ENCODE data around the gene TECTA. TPM values are rescaled to one million over a fixed set of nuclear protein-coding genes. Genes with fewer than 3 reads are reported as not detected.
"Not testable (repeated sequence)": the region's sequence is repeated elsewhere in the genome, so short reads cannot be mapped to it uniquely, and the experiment has no call there.

TECTA gene
- polyA plus RNA-seq, 1 donor = 1.6 TPM

GRCh38 chr11:121177629-121178028 is 76.6 kb downstream of the TECTA start:
- not testable (repeated sequence) for DNase-seq (ENCODE audit: low read depth)

- DNase-seq (ENCODE audit: low read depth) = peak; percentile 8
Measured at GRCh38 chr11:121179306-121179705, 78.3 kb downstream of the TECTA start.

GRCh38 chr11:121180183-121180582 is 79.1 kb downstream of the TECTA start:
- no peak for DNase-seq (ENCODE audit: low read depth)

DNA sequence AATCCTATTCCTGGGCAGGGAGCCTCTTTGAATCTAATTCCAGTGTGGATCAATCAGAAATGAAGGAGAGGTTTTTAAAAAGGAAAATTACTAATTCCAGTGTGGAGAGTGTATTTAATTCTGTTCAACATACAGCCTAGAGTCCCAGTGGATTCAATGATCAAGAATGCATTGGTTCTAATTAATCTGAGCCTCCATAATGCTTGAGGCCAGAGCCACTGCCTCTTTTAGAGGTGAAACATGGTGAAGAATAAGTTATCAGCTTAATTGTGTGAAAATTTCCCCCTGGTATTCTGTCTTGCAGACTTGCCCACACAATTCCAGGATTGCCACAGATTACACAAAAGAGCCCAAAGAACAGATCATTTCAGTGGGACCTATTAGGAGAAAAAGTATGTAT is 87.7 kb downstream of the TECTA start:
- no peak for DNase-seq (ENCODE audit: low read depth)

- DNase-seq (ENCODE audit: low read depth) = no peak
Measured at GRCh38 chr11:121191818-121192217, 90.8 kb downstream of the TECTA start.

DNA sequence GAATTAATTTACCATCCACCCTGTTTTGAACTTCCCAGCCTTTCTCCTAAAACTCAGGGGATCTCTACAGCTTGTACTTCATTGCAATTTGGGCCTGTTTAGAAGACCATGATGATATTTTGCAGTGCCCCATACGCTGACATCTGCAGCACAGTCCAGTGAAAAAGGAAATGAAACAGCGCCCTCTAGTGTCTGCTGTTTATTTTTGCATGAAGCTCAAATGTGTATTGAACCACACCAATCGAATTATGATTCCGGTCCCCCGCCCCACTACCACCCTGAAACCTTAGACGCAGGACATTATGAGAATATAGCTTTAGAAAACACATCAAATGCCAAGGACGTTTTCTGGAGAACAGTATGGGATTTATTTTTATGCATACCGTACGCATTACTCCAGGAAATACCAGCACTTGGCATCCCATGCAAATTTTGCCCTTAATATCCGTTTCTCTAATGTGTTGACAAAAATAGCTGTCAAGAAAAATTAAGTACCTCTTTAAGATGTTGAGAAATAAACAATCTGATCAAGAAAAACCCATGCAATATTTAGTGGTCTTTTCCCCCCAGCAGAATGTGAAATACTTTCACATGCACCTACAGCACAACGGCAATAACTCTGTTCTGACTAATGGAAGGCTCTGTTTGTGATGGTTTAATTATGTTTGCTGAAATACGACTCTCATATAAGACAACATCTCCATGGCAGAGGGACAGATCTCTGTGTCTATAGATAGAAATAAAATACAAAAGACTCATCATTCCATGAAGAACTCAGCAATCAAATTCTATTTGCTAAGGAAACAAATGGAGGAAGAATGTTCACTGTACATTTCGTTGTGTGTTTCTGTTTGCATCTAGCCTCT is 93.9 kb downstream of the TECTA start:
- DNase-seq (ENCODE audit: low read depth) = peak; percentile 67

DNA sequence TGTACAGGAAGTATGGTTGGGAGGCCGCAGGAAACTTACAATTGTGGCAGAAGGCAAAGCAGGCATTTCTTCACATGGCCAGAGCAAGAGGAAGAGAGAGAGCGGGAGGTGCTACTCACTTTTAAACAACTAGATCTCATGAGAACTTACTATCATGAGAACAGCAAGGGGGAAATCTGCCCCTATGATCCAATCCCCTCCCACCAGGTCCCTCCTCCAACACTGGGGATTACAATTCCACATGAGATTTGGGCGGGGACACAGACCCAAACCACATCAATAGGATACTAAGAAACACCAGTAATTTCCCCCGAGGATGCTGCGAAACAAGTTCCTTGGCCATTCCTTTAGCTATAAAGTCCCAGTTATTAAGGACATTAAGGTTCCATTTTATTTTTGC is 97.4 kb downstream of the TECTA start:
- no peak for DNase-seq (ENCODE audit: low read depth)

DNA sequence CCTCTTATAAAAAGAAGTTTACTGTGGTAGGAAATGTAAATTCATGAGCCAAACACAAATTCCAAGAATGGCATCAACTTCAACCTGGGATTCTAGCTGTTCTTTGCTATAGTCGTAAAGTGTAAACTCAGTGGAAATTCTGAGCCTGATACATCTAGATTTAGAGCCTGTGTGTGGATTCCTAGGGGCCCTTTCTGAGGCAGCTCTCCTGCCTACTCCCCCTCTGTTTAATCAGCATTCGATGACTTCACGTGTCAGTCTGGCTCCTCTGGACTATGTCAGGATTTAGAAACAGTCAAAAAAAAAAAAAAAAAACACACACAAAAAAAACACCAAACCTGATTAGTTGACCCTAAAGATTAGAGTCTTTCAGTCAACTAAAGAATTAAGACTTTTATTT is 98.5 kb downstream of the TECTA start:
- no peak for DNase-seq (ENCODE audit: low read depth)

- no peak for DNase-seq (ENCODE audit: low read depth)
Measured at GRCh38 chr11:121206810-121207209, 105.8 kb downstream of the TECTA start.

GRCh38 chr11:121207485-121208115 is 106.6 kb downstream of the TECTA start:
- no peak for DNase-seq (ENCODE audit: low read depth)

DNA sequence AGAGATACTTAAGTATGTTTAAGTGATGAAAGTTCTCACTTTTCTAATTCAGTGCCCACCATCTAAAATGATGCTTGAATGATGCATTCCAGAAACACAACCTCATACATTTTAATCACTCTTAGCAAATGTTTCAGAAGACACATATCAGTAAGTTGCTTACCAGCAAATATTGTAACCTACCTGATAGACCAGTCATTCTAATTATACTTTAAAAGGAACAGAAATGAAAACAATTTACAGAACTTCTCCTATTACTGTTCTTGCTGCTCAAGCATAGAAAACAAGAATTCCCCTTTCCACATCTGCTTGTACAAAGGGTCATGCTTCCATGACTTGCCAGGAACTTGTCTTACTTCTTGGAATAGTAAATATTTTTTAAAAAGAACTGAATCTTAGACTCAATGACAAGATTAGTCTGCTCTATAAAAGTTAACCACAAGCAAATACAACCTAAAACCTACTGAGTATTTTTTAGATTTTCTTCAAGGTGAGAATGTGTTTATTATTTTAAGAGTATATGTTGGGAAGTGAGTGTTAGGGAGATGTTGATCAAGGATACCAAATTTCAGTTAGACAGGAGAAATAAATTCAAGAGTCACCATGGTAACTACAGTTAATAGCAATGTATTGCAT is 109.5 kb downstream of the TECTA start:
- DNase-seq (ENCODE audit: low read depth) = no peak

DNA sequence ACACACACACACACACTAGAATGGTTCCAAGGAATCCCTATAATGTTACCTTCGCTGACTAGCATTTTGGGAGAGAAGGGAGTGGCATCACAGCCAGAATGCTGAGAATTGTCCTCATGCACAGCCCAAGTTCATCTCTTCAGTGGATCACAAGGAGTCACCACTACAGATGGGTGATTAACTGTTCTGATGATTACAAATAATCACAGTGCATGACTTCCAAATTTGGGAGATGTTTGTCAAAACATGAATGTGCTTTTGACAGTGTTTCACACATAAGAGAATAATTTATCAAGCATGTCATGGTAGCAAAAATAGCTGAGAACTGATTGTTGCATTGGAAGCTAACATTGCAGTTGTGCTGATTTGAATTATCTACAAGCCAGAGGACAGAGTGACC is 110.6 kb downstream of the TECTA start:
- no peak for DNase-seq (ENCODE audit: low read depth)

DNA sequence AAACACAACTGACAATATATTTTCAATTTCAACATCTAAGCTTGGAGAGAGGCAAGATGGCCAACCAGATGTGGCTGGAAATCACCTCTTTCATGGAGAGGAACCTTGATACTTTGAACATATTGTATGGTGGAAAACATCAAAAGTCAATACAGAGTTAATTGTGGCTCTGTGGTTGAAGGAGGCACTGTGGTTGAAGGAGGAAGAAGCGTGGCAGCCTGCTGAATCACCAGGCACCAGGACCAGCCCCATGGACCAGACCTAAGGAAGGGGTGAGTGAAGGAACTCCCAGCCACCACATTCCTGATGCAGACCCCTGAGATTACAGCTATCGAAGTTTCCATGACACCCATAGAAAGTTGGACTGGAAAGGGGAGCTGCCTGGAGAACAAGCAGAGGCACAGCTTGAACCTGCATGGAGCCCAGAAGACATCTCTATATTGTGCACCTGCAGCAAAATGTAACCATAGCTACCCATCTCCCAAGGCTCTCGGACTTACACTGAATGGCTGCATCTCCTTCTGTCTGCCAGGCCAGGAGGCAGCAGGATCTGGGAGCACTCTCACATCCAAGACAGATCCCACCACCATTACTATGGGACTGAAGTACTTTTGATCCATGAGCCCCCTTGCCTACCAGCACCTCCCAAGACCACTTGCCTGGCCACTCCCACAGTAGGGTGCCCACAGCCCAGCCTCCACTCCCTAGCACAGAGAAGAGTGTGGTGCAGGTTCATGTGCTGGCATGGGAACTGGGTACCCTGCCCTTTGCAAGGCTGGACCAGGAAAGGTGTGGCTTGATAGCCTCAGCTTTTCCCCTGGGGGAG is 111.7 kb downstream of the TECTA start:
- DNase-seq (ENCODE audit: low read depth) = no peak

GRCh38 chr11:121213362-121213893 is 112.4 kb downstream of the TECTA start:
- no peak for DNase-seq (ENCODE audit: low read depth)

DNA sequence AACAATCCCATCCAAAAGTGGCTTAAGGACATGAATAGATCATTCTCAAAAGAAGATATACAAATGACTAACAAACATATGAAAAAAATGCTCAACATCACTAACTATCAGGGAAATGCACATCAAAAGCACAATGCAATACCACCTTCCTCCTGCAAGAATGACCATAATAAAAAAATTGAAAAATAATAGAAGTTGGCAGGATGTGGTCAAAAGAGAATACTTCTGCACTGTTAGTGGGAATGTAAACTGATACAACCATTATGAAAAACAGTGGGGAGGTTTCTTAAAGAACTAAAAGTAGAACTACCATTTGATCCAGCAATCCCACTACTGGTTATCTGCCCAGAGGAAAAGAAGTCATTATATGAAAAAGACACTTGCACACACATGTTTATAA is 113.8 kb downstream of the TECTA start:
- DNase-seq (ENCODE audit: low read depth) = no peak

- DNase-seq (ENCODE audit: low read depth) = no peak
Measured at GRCh38 chr11:121221496-121222200, 120.6 kb downstream of the TECTA start.

DNA sequence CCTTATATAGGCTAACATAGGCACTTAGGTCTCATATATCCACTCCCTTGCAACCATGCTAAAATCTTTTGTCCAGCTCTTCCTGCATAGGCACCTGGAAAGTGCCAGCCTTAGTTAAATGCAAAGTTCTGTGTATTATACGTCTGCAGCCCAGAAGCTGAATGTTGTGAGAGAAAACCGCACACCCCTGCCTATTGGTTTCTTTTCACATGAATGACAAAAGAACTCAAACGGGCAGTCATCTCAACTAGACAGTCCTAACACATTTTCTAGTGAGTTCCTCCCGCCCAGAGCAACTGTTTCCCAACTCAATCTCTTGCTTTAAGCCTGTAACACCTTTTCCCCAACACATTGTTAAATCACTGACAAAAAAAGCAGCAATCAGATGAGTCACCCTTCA is 122.1 kb downstream of the TECTA start:
- no peak for DNase-seq (ENCODE audit: low read depth)

DNA sequence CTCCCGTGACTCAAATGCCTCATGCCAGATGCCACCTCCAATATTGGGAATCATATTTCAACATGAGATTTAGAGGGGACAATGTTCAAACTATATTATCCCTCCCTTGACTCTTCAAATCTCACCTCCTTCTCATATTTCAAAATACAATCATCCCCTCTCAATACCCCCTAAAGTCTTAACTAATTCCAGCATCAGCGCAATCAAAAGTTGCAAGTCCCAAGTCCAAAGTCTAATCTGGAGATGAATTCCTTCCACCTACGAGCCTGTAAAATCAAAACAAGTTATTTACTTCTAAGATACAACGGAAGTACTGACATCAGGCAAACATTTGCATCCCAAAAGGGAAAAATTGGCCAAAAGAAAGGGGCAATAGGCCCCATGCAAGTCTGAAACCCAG is 124.3 kb downstream of the TECTA start:
- no peak for DNase-seq (ENCODE audit: low read depth)

GRCh38 chr11:121226415-121227263 is 125.6 kb downstream of the TECTA start:
- no peak for DNase-seq (ENCODE audit: low read depth)

DNA sequence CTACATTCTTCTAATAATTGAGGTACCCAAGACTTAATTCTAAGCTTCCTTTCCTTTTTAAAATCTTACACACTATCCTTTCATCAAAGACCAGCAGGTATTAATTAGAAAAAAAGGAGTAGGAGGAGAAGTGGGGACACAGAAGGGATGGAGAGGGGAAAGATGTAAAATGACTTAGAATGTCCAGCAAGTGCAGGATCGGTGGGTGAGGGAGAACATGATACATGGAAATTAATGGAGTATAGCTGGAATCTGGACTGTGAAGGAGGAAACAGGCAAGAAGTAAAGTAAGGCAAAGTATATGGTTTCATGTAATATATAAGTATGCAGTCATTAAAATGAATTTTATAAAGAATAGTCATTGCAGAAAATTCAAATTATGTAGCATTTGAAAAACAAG is 127.8 kb downstream of the TECTA start:
- no peak for DNase-seq (ENCODE audit: low read depth)
